Parathyroid adenoma (tissue), 2 donors: ENCODE results near the gene TGFB1.
"Not testable (repeated sequence)": the region's sequence is repeated elsewhere in the genome, so short reads cannot be mapped to it uniquely, and the experiment has no call there.

ENCODE experiments used
- H2AFZ ChIP-seq: fragments of 300-600 bp; sonication (generic); one replicate; pipeline ENCODE4 v1.7.0; 2017; ENCODE audit warnings: antibody characterized with exemption, mild to moderate bottlenecking
- H3K27ac ChIP-seq: fragments of 300-600 bp; sonication (generic); one replicate; pipeline ENCODE4 v1.7.0; 2017
- H3K27me3 ChIP-seq: fragments of 300-600 bp; sonication (generic); one replicate; pipeline ENCODE4 v1.7.0; 2017; ENCODE audit warnings: low read length; ENCODE audit not compliant: control insufficient read depth, insufficient read depth
- H3K36me3 ChIP-seq: fragments of 300-600 bp; sonication (generic); one replicate; pipeline ENCODE4 v1.7.0; 2017; ENCODE audit warnings: low read length; ENCODE audit not compliant: control insufficient read depth, insufficient read depth
- H3K4me1 ChIP-seq: fragments of 300-600 bp; sonication (generic); one replicate; pipeline ENCODE4 v1.7.0; 2017; ENCODE audit warnings: control low read depth
- H3K4me2 ChIP-seq: fragments of 300-600 bp; sonication (generic); one replicate; pipeline ENCODE4 v1.7.0; 2017; ENCODE audit warnings: low read length
- H3K4me3 ChIP-seq: fragments of 300-600 bp; sonication (generic); one replicate; pipeline ENCODE4 v1.7.0; 2017; ENCODE audit warnings: low read depth, low read length
- H3K79me2 ChIP-seq: fragments of 300-600 bp; sonication (generic); one replicate; pipeline ENCODE4 v1.7.0; 2017; ENCODE audit warnings: control low read depth
- H3K9ac ChIP-seq: fragments of 300-600 bp; sonication (generic); one replicate; pipeline ENCODE4 v1.7.0; 2017; ENCODE audit warnings: mild to moderate bottlenecking
- H3K9me3 ChIP-seq: fragments of 300-600 bp; sonication (generic); one replicate; pipeline ENCODE4 v1.7.0; 2017; ENCODE audit warnings: low read length; ENCODE audit not compliant: control insufficient read depth
- TF ChIP-seq, protein P1 (sequence below): fragments of 300-600 bp; sonication (generic); IDR thresholded peaks from one replicate; pipeline ENCODE4 v1.7.0; 2017; ENCODE audit warnings: antibody characterized with exemption, mild to moderate bottlenecking
- donor health status: primary hyperparathyroidism.

TGFB1 gene

DNA sequence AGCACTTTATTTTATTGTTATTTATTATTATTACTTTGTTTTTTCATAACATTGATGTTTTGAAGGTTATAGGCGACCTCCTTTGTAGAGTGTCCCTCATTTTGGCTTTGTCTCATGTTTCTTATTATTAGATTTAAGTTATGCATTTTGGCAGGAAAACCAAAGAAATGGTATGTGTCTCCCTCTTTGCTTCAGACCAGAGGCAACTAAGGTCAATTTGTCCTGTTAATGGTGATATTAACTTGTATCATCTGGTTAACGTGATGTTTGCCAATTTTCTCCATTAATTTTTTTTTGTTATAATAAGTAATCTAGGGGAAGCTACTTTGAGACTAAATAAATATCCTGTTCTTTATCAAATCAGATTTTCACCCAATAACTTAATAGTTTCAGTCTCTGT is 18.8 kb upstream of the TGFB1 start:
- no peak overlapping the region for H3K27ac ChIP-seq
- TF ChIP-seq, protein P1, sequence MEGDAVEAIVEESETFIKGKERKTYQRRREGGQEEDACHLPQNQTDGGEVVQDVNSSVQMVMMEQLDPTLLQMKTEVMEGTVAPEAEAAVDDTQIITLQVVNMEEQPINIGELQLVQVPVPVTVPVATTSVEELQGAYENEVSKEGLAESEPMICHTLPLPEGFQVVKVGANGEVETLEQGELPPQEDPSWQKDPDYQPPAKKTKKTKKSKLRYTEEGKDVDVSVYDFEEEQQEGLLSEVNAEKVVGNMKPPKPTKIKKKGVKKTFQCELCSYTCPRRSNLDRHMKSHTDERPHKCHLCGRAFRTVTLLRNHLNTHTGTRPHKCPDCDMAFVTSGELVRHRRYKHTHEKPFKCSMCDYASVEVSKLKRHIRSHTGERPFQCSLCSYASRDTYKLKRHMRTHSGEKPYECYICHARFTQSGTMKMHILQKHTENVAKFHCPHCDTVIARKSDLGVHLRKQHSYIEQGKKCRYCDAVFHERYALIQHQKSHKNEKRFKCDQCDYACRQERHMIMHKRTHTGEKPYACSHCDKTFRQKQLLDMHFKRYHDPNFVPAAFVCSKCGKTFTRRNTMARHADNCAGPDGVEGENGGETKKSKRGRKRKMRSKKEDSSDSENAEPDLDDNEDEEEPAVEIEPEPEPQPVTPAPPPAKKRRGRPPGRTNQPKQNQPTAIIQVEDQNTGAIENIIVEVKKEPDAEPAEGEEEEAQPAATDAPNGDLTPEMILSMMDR = no peak
- H3K9me3 ChIP-seq = no peaks in the 10 kb centered on the region

DNA sequence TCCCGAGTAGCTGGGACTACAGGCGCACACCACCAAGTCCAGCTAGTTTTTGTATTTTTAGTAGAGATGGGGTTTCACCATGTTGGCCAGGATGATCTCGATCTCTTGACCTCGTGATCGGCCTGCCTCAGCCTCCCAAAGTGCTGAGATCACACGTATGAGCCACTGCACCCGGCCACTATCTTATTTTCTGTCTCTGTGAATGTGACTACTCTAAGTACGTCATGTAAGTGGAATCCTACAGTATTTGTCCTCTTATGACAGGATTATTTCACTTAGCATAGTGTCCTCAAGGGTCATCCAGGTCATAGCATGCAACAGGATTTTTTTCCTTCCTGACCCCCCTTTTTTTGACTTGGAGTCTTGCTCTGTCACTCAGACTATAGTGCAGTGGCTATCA is 17.8 kb upstream of the TGFB1 start:
- Histone ChIP-seq H3K36me3 (no peaks in the 10 kb centered on the region), H3K4me1 (peaks cover 6% of the 10 kb centered on the region)
- TF ChIP-seq, protein P1 = no peak

More for the DNA sequence above, 18.8 kb upstream of the TGFB1 start:
- peaks cover 10% of the 10 kb centered on the region for H3K4me1 ChIP-seq
- H3K36me3 ChIP-seq = no peaks in the 10 kb centered on the region
- H3K27me3 ChIP-seq = no peaks in the 10 kb centered on the region
- H2AFZ ChIP-seq = no peak overlapping the region
- peaks cover 17% of the 10 kb centered on the region for H3K79me2 ChIP-seq
- no peak overlapping the region for H3K4me2 ChIP-seq
- H3K4me3 ChIP-seq = no peak overlapping the region
- no peak overlapping the region for H3K9ac ChIP-seq

DNA sequence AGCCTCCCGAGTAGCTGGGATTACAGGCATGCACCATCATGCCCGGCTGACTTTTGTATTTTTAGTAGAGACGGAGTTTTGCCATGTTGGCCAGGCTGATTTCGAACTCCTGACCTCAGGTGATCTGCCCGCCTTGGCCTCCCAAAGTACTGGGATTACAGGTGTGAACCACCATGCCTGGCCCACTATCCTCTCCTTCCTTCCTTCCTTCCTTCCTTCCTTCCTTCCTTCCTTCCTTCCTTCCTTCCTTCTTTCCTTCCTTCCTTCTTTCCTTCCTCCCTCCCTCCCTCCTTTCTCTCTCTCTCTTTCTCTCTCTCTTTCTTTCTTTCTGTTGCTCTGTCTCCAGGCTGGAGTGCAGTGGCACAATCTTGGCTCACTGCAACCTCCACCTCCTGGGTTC is 17.4 kb upstream of the TGFB1 start:
- not testable (repeated sequence) for H3K4me1 ChIP-seq, H3K36me3 ChIP-seq, H3K9ac ChIP-seq, H2AFZ ChIP-seq, H3K9me3 ChIP-seq, H3K4me3 ChIP-seq, H3K27ac ChIP-seq, H3K27me3 ChIP-seq, H3K4me2 ChIP-seq
- H3K79me2 ChIP-seq = peaks cover 28% of the 10 kb centered on the region

More for the DNA sequence above, 17.8 kb upstream of the TGFB1 start:
- no peaks in the 10 kb centered on the region for H3K27me3 ChIP-seq
- H3K79me2 ChIP-seq = peaks cover 24% of the 10 kb centered on the region
- no peak overlapping the region for H3K4me2 ChIP-seq
- H3K27ac ChIP-seq = no peak overlapping the region
- no peak overlapping the region for H2AFZ ChIP-seq
- H3K9ac ChIP-seq = no peak overlapping the region
- no peaks in the 10 kb centered on the region for H3K9me3 ChIP-seq
- no peak overlapping the region for H3K4me3 ChIP-seq

DNA sequence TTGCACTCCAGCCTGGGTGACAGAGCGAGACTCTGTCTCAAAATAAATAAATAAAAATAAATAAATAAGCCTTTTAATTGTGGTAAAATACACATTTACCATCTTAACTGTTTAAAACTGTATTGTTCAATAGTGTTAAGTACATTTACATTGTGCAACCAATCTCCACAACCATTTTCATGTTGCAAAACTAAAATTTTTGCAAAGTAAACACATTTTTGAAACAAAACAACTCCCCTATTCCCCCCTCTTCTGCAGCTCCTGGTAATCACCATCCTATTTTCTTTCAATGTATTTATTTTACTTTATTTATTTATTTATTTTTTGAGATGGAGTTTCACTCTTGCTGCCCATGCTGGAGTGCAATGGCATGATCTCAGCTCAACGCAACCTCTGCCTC is 16.0 kb upstream of the TGFB1 start:
- H3K36me3 ChIP-seq = no peaks in the 10 kb centered on the region
- no peak overlapping the region for H2AFZ ChIP-seq
- no peaks in the 10 kb centered on the region for H3K27me3 ChIP-seq
- no peaks in the 10 kb centered on the region for H3K9me3 ChIP-seq
- peaks cover 38% of the 10 kb centered on the region for H3K79me2 ChIP-seq
- H3K9ac ChIP-seq = no peak overlapping the region
- no peak overlapping the region for H3K4me2 ChIP-seq
- peaks cover 6% of the 10 kb centered on the region for H3K4me1 ChIP-seq
- H3K27ac ChIP-seq = no peak overlapping the region
- H3K4me3 ChIP-seq = no peak overlapping the region
- TF ChIP-seq, protein P1 = no peak

DNA sequence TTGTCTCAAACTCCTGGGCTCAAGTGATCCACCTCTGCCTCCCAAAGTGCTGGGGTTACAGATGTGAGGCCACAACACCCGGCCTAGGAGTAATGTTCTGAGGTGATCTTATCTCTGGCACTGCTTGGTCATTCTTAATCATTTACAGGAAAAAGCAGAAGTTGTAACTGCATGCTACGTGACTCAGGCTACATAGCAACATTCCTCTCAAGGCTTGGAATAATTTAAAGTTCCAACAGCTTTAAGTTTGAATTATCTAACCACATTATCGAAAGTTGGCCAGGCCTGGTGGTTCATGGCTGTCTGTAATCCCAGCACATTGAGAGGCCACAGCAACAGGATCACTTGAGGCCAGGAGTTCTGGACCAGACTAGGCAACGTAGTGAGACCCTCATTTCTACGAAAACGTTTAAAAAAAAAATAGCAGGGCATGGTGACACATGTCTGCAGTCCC is 14.2 kb upstream of the TGFB1 start:
- Histone ChIP-seq H3K9me3 (no peaks in the 10 kb centered on the region), H3K27me3 (no peaks in the 10 kb centered on the region), H3K4me1 (no peaks in the 10 kb centered on the region), H3K4me3 (no peak overlapping the region), H3K79me2 (peaks cover 43% of the 10 kb centered on the region), H3K36me3 (no peaks in the 10 kb centered on the region), H3K27ac (no peak overlapping the region), H3K9ac (no peak overlapping the region), H2AFZ (no peak overlapping the region), H3K4me2 (no peak overlapping the region)
- TF ChIP-seq, protein P1 = no peak
